Prostate gland (tissue), 2 donors: Measurements from ENCODE around the gene SSBP3. TPM values are rescaled to one million over a fixed set of nuclear protein-coding genes. Genes with fewer than 3 reads are reported as not detected.

Source experiments
- DNase-seq: peaks from one replicate; pipeline ENCODE4 v3.0.0-alpha.2; 2019; ENCODE audit warnings: low spot score
- H3K27ac ChIP-seq, 2 donors: fragments of 200-600 bp; sonication (generic); 2 replicates each; pipeline ENCODE4 v1.5.1; 2017 to 2019
- H3K27me3 ChIP-seq: fragments of 200-600 bp; sonication (generic); replicated peaks from 2 replicates; pipeline ENCODE4 v1.5.1; 2019; ENCODE audit not compliant: insufficient read depth
- H3K36me3 ChIP-seq, 2 donors: fragments of 200-600 bp; sonication (generic); 1 replicate in 1 of 2; 2 replicates in 1 of 2; pipeline versions ENCODE4 v1.5.1 to v1.8.1; 2017 to 2019
- H3K4me1 ChIP-seq: fragments of 200-600 bp; sonication (generic); replicated peaks from 2 replicates; pipeline ENCODE4 v1.5.1; 2019
- H3K4me3 ChIP-seq, 2 donors: fragments of 200-600 bp; sonication (generic); 2 replicates each; pipeline ENCODE4 v1.5.1; 2017 to 2019
- H3K9me3 ChIP-seq: fragments of 200-600 bp; sonication (generic); 2 replicates; pipeline ENCODE4 v1.5.1; 2017
- CTCF ChIP-seq, 4 experiments: fragments of 200-600 bp in 2 of 4; fragments of 450-650 bp in 2 of 4; sonication (generic) in 2 of 4; IDR thresholded peaks; 1 replicate in 3 of 4; 2 replicates in 1 of 4; pipeline ENCODE4 v1.5.1; 2016 to 2019; ENCODE audit warnings: antibody characterized with exemption in 4 of 4, mild to moderate bottlenecking in 2 of 4, moderate library complexity in 2 of 4
- POLR2A ChIP-seq: fragments of 450-650 bp; IDR thresholded peaks from one replicate; pipeline ENCODE4 v1.6.1; 2016; ENCODE audit warnings: antibody characterized with exemption, mild to moderate bottlenecking
- POLR2AphosphoS5 ChIP-seq: sonication (generic); formaldehyde crosslinking; IDR thresholded peaks from one replicate; pipeline ENCODE4 v1.6.1; 2017; ENCODE audit warnings: antibody characterized with exemption
- WGBS: methylation state at CpG from one replicate; pipeline ENCODE4 v1.1.5; 2018; 5-methylcytosine and 5-hydroxymethylcytosine counted together
- intact Hi-C: fragments of 100-400 bp; cut with DNase I; formaldehyde crosslinking; loops from one replicate; pipeline ENCODE4 v1.14.2; 2022
- total RNA-seq, 2 donors: library from RNA; depleted of rRNA; stranded (reverse); fragments of >200 nt; gene quantifications; one replicate each; pipeline ENCODE4 v1.1.0, GENCODE V29; 2016

Gene SSBP3
- total RNA-seq, 2 donors from 2014 or later = 45.0 to 94.4 TPM

- no peak overlapping the region for H3K4me3 ChIP-seq
- WGBS = 39% methylated on average over 18 of the region's 18 CpGs
- H3K9me3 ChIP-seq = no peaks in the 10 kb centered on the region
- no peaks in the 10 kb centered on the region for H3K27me3 ChIP-seq
- intact Hi-C loops = no loop called here
- H3K36me3 ChIP-seq = peaks cover 6 to 21% of the 10 kb centered on the region in 2 donors
- TF ChIP-seq POLR2AphosphoS5 (no peak), POLR2A (no peak), CTCF (IDR thresholded peaks at IDR 0.05) (no peak)
- no peak for DNase-seq
- peak overlapping the region; percentile 62 to 73 for H3K27ac ChIP-seq
- H3K4me1 ChIP-seq = peaks cover 4% of the 10 kb centered on the region
Measured at GRCh38 chr1:54220004-54220811, 186.0 kb downstream of the SSBP3 start.

- intact Hi-C loops = no loop called here
- 56% methylated on average over 3 of the region's 3 CpGs for WGBS
- peaks cover 4% of the 10 kb centered on the region for H3K4me1 ChIP-seq
- H3K4me3 ChIP-seq = no peak overlapping the region
- no peak for DNase-seq
- peak overlapping the region; percentile 62 to 73 for H3K27ac ChIP-seq
- TF ChIP-seq POLR2A (no peak), CTCF (IDR thresholded peaks at IDR 0.05) (no peak), POLR2AphosphoS5 (no peak)
- peaks cover 6 to 27% of the 10 kb centered on the region in 2 donors for H3K36me3 ChIP-seq
- H3K9me3 ChIP-seq = no peaks in the 10 kb centered on the region
- no peaks in the 10 kb centered on the region for H3K27me3 ChIP-seq
Measured at GRCh38 chr1:54219688-54220003, 186.5 kb downstream of the SSBP3 start.

- peak overlapping the region; percentile 62 to 73 for H3K27ac ChIP-seq
- peaks cover 6 to 27% of the 10 kb centered on the region in 2 donors for H3K36me3 ChIP-seq
- no peak overlapping the region for H3K4me3 ChIP-seq
- intact Hi-C loops = no loop called here
- H3K9me3 ChIP-seq = no peaks in the 10 kb centered on the region
- peaks cover 4% of the 10 kb centered on the region for H3K4me1 ChIP-seq
- DNase-seq = no peak
- H3K27me3 ChIP-seq = no peaks in the 10 kb centered on the region
- 67% methylated on average over 11 of the region's 11 CpGs for WGBS
- TF ChIP-seq CTCF (IDR thresholded peaks at IDR 0.05) = peak in 1 of 4 experiments; percentile 9
- no peak for TF ChIP-seq POLR2AphosphoS5
Measured at GRCh38 chr1:54218883-54219687, 187.1 kb downstream of the SSBP3 start.

DNA sequence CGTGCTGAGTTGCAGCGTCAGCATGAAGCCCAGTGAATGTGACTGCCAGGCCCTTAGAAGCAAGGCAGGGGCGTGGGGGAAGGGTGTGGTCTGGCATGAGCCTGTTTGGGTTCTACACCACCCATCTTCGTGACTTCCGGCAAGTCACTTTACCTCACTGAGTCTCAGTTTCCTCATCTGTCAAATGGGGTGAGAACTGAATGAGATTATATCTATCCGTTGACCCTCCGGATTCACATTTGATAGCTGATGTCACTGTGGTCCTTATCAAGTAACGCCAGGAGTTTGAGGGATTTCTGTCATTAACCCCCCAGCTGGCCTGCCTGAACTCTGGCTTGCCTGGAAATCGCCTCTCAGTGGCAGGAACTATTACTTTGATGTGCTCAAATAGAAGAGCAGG, 190.7 kb downstream of the SSBP3 start:
- Histone ChIP-seq H3K4me3 (no peak overlapping the region), H3K9me3 (no peaks in the 10 kb centered on the region), H3K36me3 (peaks cover 17 to 42% of the 10 kb centered on the region in 2 donors), H3K27ac (no peak overlapping the region), H3K27me3 (no peaks in the 10 kb centered on the region), H3K4me1 (peaks cover 4% of the 10 kb centered on the region)
- TF ChIP-seq POLR2A (no peak), POLR2AphosphoS5 (no peak), CTCF (IDR thresholded peaks at IDR 0.05) (no peak)
- 95% methylated on average over 9 of the region's 9 CpGs for WGBS
- DNase-seq = no peak
- intact Hi-C loops = no loop called here
